GM21528 (cell line): ENCODE measurements around the gene CCNDBP1.
A peak's percentile ranks its signal among the peaks of the same experiment; 100 is the strongest.
"Not testable (repeated sequence)": the region's sequence is repeated elsewhere in the genome, so short reads cannot be mapped to it uniquely, and the experiment has no call there.

Source experiments
- ATAC-seq: cut with Tn5 transposase; IDR thresholded peaks from one replicate; pipeline ENCODE4 v1.9.1; 2021; ENCODE audit warnings: mild to moderate bottlenecking, moderate library complexity; ENCODE audit not compliant: unreplicated experiment, low FRiP score

CCNDBP1 gene

GRCh38 chr15:43185157-43186002, at the start of gene CCNDBP1:
CCNDBP1 (plus strand) TSS chr15:43185403; CDS start chr15:43185499, 96 bp downstream.
- peak; percentile 91 for ATAC-seq

- ATAC-seq, result no peak
Observed at GRCh38 chr15:43143203-43143941, 41.8 kb upstream of the CCNDBP1 start.

- ATAC-seq, result no peak
Observed at GRCh38 chr15:43144512-43144911, 40.7 kb upstream of the CCNDBP1 start.

GRCh38 chr15:43146184-43146583, 39.0 kb upstream of the CCNDBP1 start:
- ATAC-seq, result no peak

- no peak for ATAC-seq
Observed at GRCh38 chr15:43150191-43150929, 34.8 kb upstream of the CCNDBP1 start.

- ATAC-seq, result no peak
Observed at GRCh38 chr15:43151688-43152087, 33.5 kb upstream of the CCNDBP1 start.

- ATAC-seq, result no peak
Observed at GRCh38 chr15:43153269-43153668, 31.9 kb upstream of the CCNDBP1 start.

- ATAC-seq, result no peak
Observed at GRCh38 chr15:43165801-43166325, 19.3 kb upstream of the CCNDBP1 start.

- not testable (repeated sequence) for ATAC-seq
Observed at GRCh38 chr15:43167261-43167660, 17.9 kb upstream of the CCNDBP1 start.

GRCh38 chr15:43168192-43169107, 16.8 kb upstream of the CCNDBP1 start:
- no peak for ATAC-seq

- ATAC-seq, result no peak
Observed at GRCh38 chr15:43169888-43170287, 15.3 kb upstream of the CCNDBP1 start.

GRCh38 chr15:43175656-43176309, 9.4 kb upstream of the CCNDBP1 start:
- not testable (repeated sequence) for ATAC-seq

- not testable (repeated sequence) for ATAC-seq
Observed at GRCh38 chr15:43177147-43177546, 8.1 kb upstream of the CCNDBP1 start.

GRCh38 chr15:43183270-43183669, 1.9 kb upstream of the CCNDBP1 start:
- no peak for ATAC-seq

GRCh38 chr15:43184407-43185124, 637 bp upstream of the CCNDBP1 start:
- ATAC-seq, result no peak

GRCh38 chr15:43186003-43186353, 775 bp downstream of the CCNDBP1 start:
- peak; percentile 29 for ATAC-seq

GRCh38 chr15:43187544-43188155, 2.4 kb downstream of the CCNDBP1 start:
- ATAC-seq, result no peak

- ATAC-seq, result no peak
Observed at GRCh38 chr15:43189296-43189695, 4.1 kb downstream of the CCNDBP1 start.
